NCI-H69 (cell line): ENCODE results near the gene CCDC201.
A peak's percentile ranks its signal among the peaks of the same experiment; 100 is the strongest.

Experiments
- DNase-seq: peaks from one replicate; lab custom pipeline; 2025; lab: John Stamatoyannopoulos, UW

CCDC201 gene

GRCh38 chr7:45893374-45893995, 20.6 kb upstream of the CCDC201 start:
- no peak for DNase-seq

- DNase-seq: no peak
These were observed 19.6 kb upstream of the CCDC201 start for GRCh38 chr7:45892407-45893035.

GRCh38 chr7:45891462-45892402, 18.9 kb upstream of the CCDC201 start:
- no peak for DNase-seq

- DNase-seq: peak; percentile 42
These were observed 18.1 kb upstream of the CCDC201 start for GRCh38 chr7:45890902-45891461.

- DNase-seq: no peak
These were observed 17.4 kb upstream of the CCDC201 start for GRCh38 chr7:45890125-45890901.

- peak; percentile 30 for DNase-seq
These were observed 16.6 kb upstream of the CCDC201 start for GRCh38 chr7:45889367-45890067.

- no peak for DNase-seq
These were observed 16.1 kb upstream of the CCDC201 start for GRCh38 chr7:45888993-45889366.

- peak; percentile 44 for DNase-seq
These were observed 15.5 kb upstream of the CCDC201 start, which contains the start of gene IGFBP1 for GRCh38 chr7:45888185-45888992. Gene IGFBP1, plus strand, starts transcription at chr7:45888488. Its CDS starts 165 bp downstream, at chr7:45888653.

GRCh38 chr7:45886931-45887667, 14.2 kb upstream of the CCDC201 start:
- no peak for DNase-seq

GRCh38 chr7:45885264-45885882, 12.5 kb upstream of the CCDC201 start:
- no peak for DNase-seq

- no peak for DNase-seq
These were observed 11.3 kb upstream of the CCDC201 start for GRCh38 chr7:45884136-45884535.

GRCh38 chr7:45882465-45882810, 9.6 kb upstream of the CCDC201 start:
- DNase-seq: peak; percentile 27

- no peak for DNase-seq
These were observed 9.0 kb upstream of the CCDC201 start for GRCh38 chr7:45881759-45882464.

- no peak for DNase-seq
These were observed 8.4 kb upstream of the CCDC201 start for GRCh38 chr7:45881280-45881758.

- DNase-seq: no peak
These were observed 7.6 kb upstream of the CCDC201 start for GRCh38 chr7:45880433-45880860.

- DNase-seq: no peak
These were observed 5.7 kb upstream of the CCDC201 start for GRCh38 chr7:45878457-45879144.

- DNase-seq: no peak
These were observed 3.6 kb upstream of the CCDC201 start for GRCh38 chr7:45876519-45876918.
